OCI-LY1 (cell line): ENCODE results near the gene MAT2A.

ENCODE experiments used
- CTCF ChIP-seq: fragments of 200-600 bp; sonication (generic), shearing (Covaris generic); IDR thresholded peaks from 2 replicates; pipeline ENCODE4 v1.5.1; 2017; ENCODE audit warnings: mild to moderate bottlenecking, antibody characterized with exemption, low read length, moderate library complexity, mixed read lengths
- EZH2 ChIP-seq: fragments of 200-600 bp; sonication (generic), shearing (Covaris generic); IDR thresholded peaks from 2 replicates; pipeline ENCODE4 v1.8.0; 2017; ENCODE audit warnings: borderline replicate concordance, mixed run types, mild to moderate bottlenecking, antibody characterized with exemption, low read length, moderate library complexity, mixed read lengths

GRCh38 chr2:85522090-85522647, 16.8 kb upstream of the MAT2A start:
- TF ChIP-seq CTCF, result no peak
- no peak for TF ChIP-seq EZH2
